ENCODE data around the gene COX4I2. TPM values are rescaled to one million over a fixed set of nuclear protein-coding genes. Genes with fewer than 3 reads are reported as not detected.

COX4I2 gene
- total and polyA plus RNA-seq, 2 donors (not counting 1 experiment from before 2014, with no cell fraction given): not detected

GRCh38 chr20:31680286-31681127 is 42.8 kb downstream of the COX4I2 start:
- ChIA-PET CTCF (interaction anchor here (0.8 kb wide), 1 partner anchor 43 kb away, joined by 3 read pairs; no protein-coding TSS in a partner anchor), POLR2A (no interaction called here)
- Histone ChIP-seq H2AFZ (ENCODE audit: insufficient read depth, low read depth, low read length, poor library complexity, severe bottlenecking) (no peak overlapping the region), H3K4me1 (ENCODE audit: control insufficient read depth in 2 of 2, insufficient read depth in 2 of 2, low read length in 2 of 2) (peaks cover 33 to 34% of the 10 kb centered on the region in 2 donors), H3K27me3 (replicated peaks in 1 of 4; ENCODE audit: control extremely low read depth in 1 of 4, control insufficient read depth in 3 of 4, insufficient read depth in 4 of 4, low read length in 3 of 4) (no peaks in the 10 kb centered on the region), H3K27ac (ENCODE audit: low read length in 2 of 2) (no peak overlapping the region), H3K79me2 (ENCODE audit: control insufficient read depth, insufficient read depth, low read length) (peaks cover 78% of the 10 kb centered on the region), H3K9me3 (ENCODE audit: control extremely low read depth in 1 of 3, control insufficient read depth in 2 of 3, insufficient read depth in 1 of 3, low read length in 2 of 3) (no peaks in the 10 kb centered on the region), H3K9ac (ENCODE audit: low read length) (no peak overlapping the region), H4K20me1 (ENCODE audit: control insufficient read depth, insufficient read depth, low read length, poor library complexity, severe bottlenecking) (no peaks in the 10 kb centered on the region), H3K36me3 (replicated peaks in 1 of 2; ENCODE audit: control extremely low read depth in 1 of 2, control insufficient read depth in 1 of 2, extremely low read depth in 1 of 2, insufficient read depth in 2 of 2, low read length in 1 of 2) (peaks cover 0 to 35% of the 10 kb centered on the region in 2 experiments), H3K4me2 (replicated peaks; ENCODE audit: low read depth, low read length, poor library complexity, severe bottlenecking) (no peak overlapping the region), H3K4me3 (ENCODE audit: control extremely low read depth in 1 of 5, extremely low read depth in 1 of 5, insufficient read depth in 1 of 5, low read depth in 2 of 5, low read length in 4 of 5) (no peak overlapping the region)
- H3K4me1 Mint-ChIP-seq: peaks cover 55% of the 10 kb centered on the region
- WGBS (ENCODE audit: insufficient coverage): 97% methylated on average over 4 of the region's 7 CpGs
- no peak overlapping the region for H3K27ac Mint-ChIP-seq
- H3K27me3 Mint-ChIP-seq: no peaks in the 10 kb centered on the region
- H3K9me3 Mint-ChIP-seq (ENCODE audit: insufficient read depth): no peaks in the 10 kb centered on the region
- intact Hi-C loops (cut with micrococcal nuclease): no loop called here
- no peak for ATAC-seq (ENCODE audit: low read depth)
- no peak overlapping the region for H3K4me3 Mint-ChIP-seq
- TF ChIP-seq EZH2 (IDR thresholded peaks at IDR 0.05; ENCODE audit: borderline replicate concordance, insufficient read depth, low read depth, low read length, poor library complexity, severe bottlenecking): no peak
- TF ChIP-seq CTCF (IDR thresholded peaks at IDR 0.05): no peak
- no peak for DNase-seq

GRCh38 chr20:31681128-31681727 is 43.5 kb downstream of the COX4I2 start:
- ATAC-seq (ENCODE audit: low read depth) (no peak), DNase-seq (no peak)
- Histone ChIP-seq H3K4me3 (ENCODE audit: control extremely low read depth in 1 of 5, extremely low read depth in 1 of 5, insufficient read depth in 1 of 5, low read depth in 2 of 5, low read length in 4 of 5) (no peak overlapping the region), H3K4me2 (replicated peaks; ENCODE audit: low read depth, low read length, poor library complexity, severe bottlenecking) (no peak overlapping the region), H3K27ac (ENCODE audit: low read length in 2 of 2) (no peak overlapping the region), H3K27me3 (replicated peaks in 1 of 4; ENCODE audit: control extremely low read depth in 1 of 4, control insufficient read depth in 3 of 4, insufficient read depth in 4 of 4, low read length in 3 of 4) (no peaks in the 10 kb centered on the region), H3K9me3 (ENCODE audit: control extremely low read depth in 1 of 3, control insufficient read depth in 2 of 3, insufficient read depth in 1 of 3, low read length in 2 of 3) (no peaks in the 10 kb centered on the region), H3K9ac (ENCODE audit: low read length) (no peak overlapping the region), H2AFZ (ENCODE audit: insufficient read depth, low read depth, low read length, poor library complexity, severe bottlenecking) (no peak overlapping the region), H3K79me2 (ENCODE audit: control insufficient read depth, insufficient read depth, low read length) (peaks cover 78% of the 10 kb centered on the region), H4K20me1 (ENCODE audit: control insufficient read depth, insufficient read depth, low read length, poor library complexity, severe bottlenecking) (no peaks in the 10 kb centered on the region), H3K36me3 (replicated peaks in 1 of 2; ENCODE audit: control extremely low read depth in 1 of 2, control insufficient read depth in 1 of 2, extremely low read depth in 1 of 2, insufficient read depth in 2 of 2, low read length in 1 of 2) (peaks cover 1 to 41% of the 10 kb centered on the region in 2 experiments), H3K4me1 (ENCODE audit: control insufficient read depth in 2 of 2, insufficient read depth in 2 of 2, low read length in 2 of 2) (peaks cover 34 to 35% of the 10 kb centered on the region in 2 donors)
- Mint-ChIP-seq H3K4me1 (peaks cover 55% of the 10 kb centered on the region), H3K27ac (no peak overlapping the region), H3K27me3 (no peaks in the 10 kb centered on the region), H3K4me3 (no peak overlapping the region), H3K9me3 (ENCODE audit: insufficient read depth) (no peaks in the 10 kb centered on the region)
- ChIA-PET CTCF (interaction anchor here (5.0 kb wide), 1 partner anchor 19 kb away, joined by 47 read pairs; no protein-coding TSS in a partner anchor), POLR2A (no interaction called here)
- 98% methylated on average over 4 of the region's 7 CpGs for WGBS (ENCODE audit: insufficient coverage)
- no peak for TF ChIP-seq EZH2 (IDR thresholded peaks at IDR 0.05; ENCODE audit: borderline replicate concordance, insufficient read depth, low read depth, low read length, poor library complexity, severe bottlenecking)
- no peak for TF ChIP-seq CTCF (IDR thresholded peaks at IDR 0.05)
- intact Hi-C loops (cut with micrococcal nuclease): no loop called here
